SK-N-SH (cell line): ENCODE measurements around the gene ANK2. TPM values are rescaled to one million over a fixed set of nuclear protein-coding genes. Genes with fewer than 3 reads are reported as not detected.

Experiments used
- CTCF ChIA-PET: fragments of 300-600, 350-600 bp; formaldehyde crosslinking; extraction: SDS; loops from one replicate; lab custom pipeline; 2021; lab: Yijun Ruan, JAX
- POLR2A ChIA-PET: fragments of 350-600 bp; sonication (Branson Sonifier 250); formaldehyde crosslinking; extraction: SDS; loops from one replicate; lab custom pipeline; 2020; ENCODE audit warnings: antibody characterized with exemption, inconsistent platforms; lab: Yijun Ruan, JAX
- DNase-seq: peaks from one replicate; pipeline ENCODE4 v3.0.0; 2012
- H2AFZ ChIP-seq: fragments of 200-600 bp; sonication (generic); 2 replicates; pipeline ENCODE4 v1.8.1; 2016; ENCODE audit warnings: antibody characterized with exemption, mild to moderate bottlenecking, low read depth
- H3F3A ChIP-seq: fragments of 200-600 bp; sonication (generic); replicated peaks from 2 replicates; pipeline ENCODE3; 2016; ENCODE audit warnings: antibody characterized with exemption, mild to moderate bottlenecking; ENCODE audit not compliant: insufficient read depth
- H3K27ac ChIP-seq, 2 experiments: fragments of 200-500 bp in 1 of 2; fragments of 200-600 bp in 1 of 2; sonication (Bioruptor generic) in 1 of 2; sonication (generic), shearing (Covaris generic) in 1 of 2; 2 replicates each; pipeline versions ENCODE4 v1.5.1 to v1.6.1; 2014 to 2016; ENCODE audit warnings: low read depth in 2 of 2, inconsistent platforms in 1 of 2, low read length in 1 of 2, mild to moderate bottlenecking in 1 of 2, mixed read lengths in 1 of 2
- H3K27me3 ChIP-seq: fragments of 200-600 bp; sonication (generic), shearing (Covaris generic); 2 replicates; pipeline ENCODE4 v1.6.1; 2016; ENCODE audit warnings: mixed run types; ENCODE audit not compliant: insufficient read depth
- H3K36me3 ChIP-seq, 2 experiments: fragments of 200-500 bp in 1 of 2; fragments of 200-600 bp in 1 of 2; sonication (Bioruptor generic) in 1 of 2; sonication (generic) in 1 of 2; replicated peaks in 1 of 2; 2 replicates each; pipeline versions ENCODE3 to v1.5.1; 2014 to 2016; ENCODE audit warnings: low read length in 1 of 2, mild to moderate bottlenecking in 1 of 2; ENCODE audit not compliant: insufficient read depth in 2 of 2, control insufficient read depth in 1 of 2
- H3K4me1 ChIP-seq, 2 experiments: fragments of 200-500 bp in 1 of 2; fragments of 200-600 bp in 1 of 2; sonication (Bioruptor generic) in 1 of 2; sonication (generic), shearing (Covaris generic) in 1 of 2; 2 replicates each; pipeline versions ENCODE4 v1.5.1 to v1.6.1; 2014 to 2016; ENCODE audit warnings: low read depth in 1 of 2, low read length in 1 of 2, mixed run types in 1 of 2; ENCODE audit not compliant: insufficient read depth in 2 of 2, control insufficient read depth in 1 of 2
- H3K4me2 ChIP-seq: fragments of 200-600 bp; sonication (generic), shearing (Covaris generic); 2 replicates; pipeline ENCODE4 v1.6.1; 2017; ENCODE audit warnings: mixed run types
- H3K4me3 ChIP-seq, 2 experiments: fragments of 200-500 bp in 1 of 2; fragments of 200-600 bp in 1 of 2; sonication (Bioruptor generic) in 1 of 2; sonication (generic), shearing (Covaris generic) in 1 of 2; 2 replicates each; pipeline versions ENCODE4 v1.5.1 to v1.8.1; 2014 to 2016; ENCODE audit warnings: low read depth in 2 of 2, inconsistent platforms in 1 of 2, low read length in 1 of 2, mild to moderate bottlenecking in 1 of 2, mixed read lengths in 1 of 2, moderate library complexity in 1 of 2
- H3K79me2 ChIP-seq: fragments of 200-600 bp; sonication (generic); 2 replicates; pipeline ENCODE4 v1.8.1; 2017; ENCODE audit warnings: mild to moderate bottlenecking; ENCODE audit not compliant: insufficient read depth
- H3K9ac ChIP-seq: fragments of 200-600 bp; sonication (generic); 2 replicates; pipeline ENCODE4 v1.6.1; 2017; ENCODE audit warnings: mixed run types
- H3K9me2 ChIP-seq: fragments of 200-600 bp; sonication (generic); 2 replicates; pipeline ENCODE4 v1.6.1; 2017; ENCODE audit warnings: mixed run types
- H3K9me3 ChIP-seq: fragments of 200-600 bp; sonication (generic); 2 replicates; pipeline ENCODE4 v1.6.1; 2017; ENCODE audit warnings: mixed run types, mild to moderate bottlenecking, moderate library complexity
- H4K20me1 ChIP-seq: fragments of 200-600 bp; sonication (generic); 2 replicates; pipeline ENCODE4 v1.6.1; 2017; ENCODE audit warnings: mild to moderate bottlenecking, mixed run types; ENCODE audit not compliant: insufficient read depth
- ELF1 ChIP-seq: IDR thresholded peaks from 2 replicates; pipeline ENCODE4 v1.4.0; 2012
- EP300 ChIP-seq, 2 experiments: IDR thresholded peaks; 2 replicates each; pipeline versions ENCODE4 v1.4.0 to v1.6.1; 2012; ENCODE audit warnings: borderline replicate concordance in 1 of 2, low read depth in 1 of 2, low read length in 1 of 2
- FOSL2 ChIP-seq: IDR thresholded peaks from 2 replicates; pipeline ENCODE4 v1.4.0; 2012; ENCODE audit warnings: low read depth, mild to moderate bottlenecking, moderate library complexity, borderline replicate concordance
- FOXM1 ChIP-seq: IDR thresholded peaks from 2 replicates; pipeline ENCODE4 v1.4.0; 2012; ENCODE audit warnings: low read depth, mild to moderate bottlenecking
- GATA2 ChIP-seq: sonication (generic); formaldehyde crosslinking; IDR thresholded peaks from 2 replicates; pipeline ENCODE4 v1.5.0; 2020; ENCODE audit warnings: mild to moderate bottlenecking, missing genetic modification reagents
- IRF3 ChIP-seq: fragments of 150-350 bp; IDR thresholded peaks from 2 replicates; pipeline ENCODE4 v1.6.1; 2016; ENCODE audit warnings: mild to moderate bottlenecking, low read depth, low read length
- JUND ChIP-seq: IDR thresholded peaks from 2 replicates; pipeline ENCODE4 v1.4.0; 2012
- MAX ChIP-seq: IDR thresholded peaks from 2 replicates; pipeline ENCODE4 v1.4.0; 2012; ENCODE audit warnings: low read depth
- MEF2A ChIP-seq: IDR thresholded peaks from 2 replicates; pipeline ENCODE4 v1.4.0; 2012; ENCODE audit warnings: low read depth, borderline replicate concordance
- NFIC ChIP-seq: IDR thresholded peaks from 2 replicates; pipeline ENCODE4 v1.4.0; 2012; ENCODE audit warnings: borderline replicate concordance
- RAD21 ChIP-seq: IDR thresholded peaks from 2 replicates; pipeline ENCODE4 v1.6.1; 2012; ENCODE audit warnings: mild to moderate bottlenecking, low read length
- RCOR1 ChIP-seq: fragments of 150-350 bp; IDR thresholded peaks from 2 replicates; pipeline ENCODE4 v1.6.1; 2017; ENCODE audit warnings: antibody characterized with exemption, low read length
- RXRA ChIP-seq: IDR thresholded peaks from 2 replicates; pipeline ENCODE4 v1.4.0; 2012; ENCODE audit warnings: low read depth, mild to moderate bottlenecking, borderline replicate concordance
- SIN3A ChIP-seq: IDR thresholded peaks from 2 replicates; pipeline ENCODE4 v1.6.1; 2012; ENCODE audit warnings: low read depth, mild to moderate bottlenecking, low read length, moderate library complexity, borderline replicate concordance
- SMC3 ChIP-seq: IDR thresholded peaks from 2 replicates; pipeline ENCODE4 v1.6.1; 2012; ENCODE audit warnings: low read depth, low read length, improper control_type of control experiment
- TAF1 ChIP-seq: IDR thresholded peaks from 2 replicates; pipeline ENCODE4 v1.6.1; 2012; ENCODE audit warnings: low read depth, mild to moderate bottlenecking, low read length, moderate library complexity, borderline replicate concordance
- TEAD4 ChIP-seq: IDR thresholded peaks from 2 replicates; pipeline ENCODE4 v1.4.0; 2012; ENCODE audit warnings: mild to moderate bottlenecking, borderline replicate concordance; ENCODE audit not compliant: insufficient read depth
- WGBS: methylation state at CpG from one replicate; pipeline ENCODE4 v1.1.6; 2017; ENCODE audit warnings: low lambda C conversion rate; 5-methylcytosine and 5-hydroxymethylcytosine counted together
- polyA plus RNA-seq, 3 experiments: library from polyadenylated mRNA; depleted of rRNA; stranded (reverse); fragments of >200 nt; gene quantifications; 2 replicates each; pipeline ENCODE4 v1.2.3, GENCODE V29; 2012
- TF ChIP-seq, protein P1 (sequence below): IDR thresholded peaks from 2 replicates; pipeline ENCODE4 v1.4.0; 2012; ENCODE audit warnings: low read depth, borderline replicate concordance
- TF ChIP-seq, protein P2 (sequence below): IDR thresholded peaks from 2 replicates; pipeline ENCODE4 v1.4.0; 2012; ENCODE audit warnings: low read depth, borderline replicate concordance
- TF ChIP-seq, protein P3 (sequence below): IDR thresholded peaks from 2 replicates; pipeline ENCODE4; 2012

Gene ANK2
- polyA plus RNA-seq, 1 of the 3 experiments (the other 2 are of a cell fraction), result 0.69 TPM

- H3K9me3 ChIP-seq, result no peaks in the 10 kb centered on the region
- no peak overlapping the region for H3K9ac ChIP-seq
- WGBS, result 81% methylated on average over 6 of the region's 8 CpGs
- no peaks in the 10 kb centered on the region for H3K9me2 ChIP-seq
- H2AFZ ChIP-seq, result no peak overlapping the region
- H4K20me1 ChIP-seq, result no peaks in the 10 kb centered on the region
- no peak overlapping the region for H3K27ac ChIP-seq
- H3F3A ChIP-seq, result peaks cover 3% of the 10 kb centered on the region
- DNase-seq, result no peak
- ChIA-PET CTCF (no interaction called here), POLR2A (no interaction called here)
- no peaks in the 10 kb centered on the region for H3K27me3 ChIP-seq
- no peak overlapping the region for H3K4me3 ChIP-seq
- peaks cover 0 to 3% of the 10 kb centered on the region in 2 experiments; a peak in 2 of 4 replicates for H3K4me1 ChIP-seq
- TF ChIP-seq MAX, result no peak
- TF ChIP-seq, protein P1, sequence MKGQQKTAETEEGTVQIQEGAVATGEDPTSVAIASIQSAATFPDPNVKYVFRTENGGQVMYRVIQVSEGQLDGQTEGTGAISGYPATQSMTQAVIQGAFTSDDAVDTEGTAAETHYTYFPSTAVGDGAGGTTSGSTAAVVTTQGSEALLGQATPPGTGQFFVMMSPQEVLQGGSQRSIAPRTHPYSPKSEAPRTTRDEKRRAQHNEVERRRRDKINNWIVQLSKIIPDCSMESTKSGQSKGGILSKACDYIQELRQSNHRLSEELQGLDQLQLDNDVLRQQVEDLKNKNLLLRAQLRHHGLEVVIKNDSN, result no peak
- no peak for TF ChIP-seq GATA2 (CRISPR knock-in tag)
- no peak for TF ChIP-seq SMC3
- TF ChIP-seq IRF3, result no peak
- TF ChIP-seq RCOR1, result no peak
- no peak for TF ChIP-seq RAD21
- no peak for TF ChIP-seq JUND
- TF ChIP-seq EP300 (IDR thresholded peaks at IDR 0.05; ENCODE audit: borderline replicate concordance in 1 of 2, low read depth in 1 of 2, low read length in 1 of 2), result no peak
- no peak for TF ChIP-seq SIN3A
- TF ChIP-seq FOXM1, result no peak
- TF ChIP-seq ELF1, result no peak
- TF ChIP-seq, protein P2, sequence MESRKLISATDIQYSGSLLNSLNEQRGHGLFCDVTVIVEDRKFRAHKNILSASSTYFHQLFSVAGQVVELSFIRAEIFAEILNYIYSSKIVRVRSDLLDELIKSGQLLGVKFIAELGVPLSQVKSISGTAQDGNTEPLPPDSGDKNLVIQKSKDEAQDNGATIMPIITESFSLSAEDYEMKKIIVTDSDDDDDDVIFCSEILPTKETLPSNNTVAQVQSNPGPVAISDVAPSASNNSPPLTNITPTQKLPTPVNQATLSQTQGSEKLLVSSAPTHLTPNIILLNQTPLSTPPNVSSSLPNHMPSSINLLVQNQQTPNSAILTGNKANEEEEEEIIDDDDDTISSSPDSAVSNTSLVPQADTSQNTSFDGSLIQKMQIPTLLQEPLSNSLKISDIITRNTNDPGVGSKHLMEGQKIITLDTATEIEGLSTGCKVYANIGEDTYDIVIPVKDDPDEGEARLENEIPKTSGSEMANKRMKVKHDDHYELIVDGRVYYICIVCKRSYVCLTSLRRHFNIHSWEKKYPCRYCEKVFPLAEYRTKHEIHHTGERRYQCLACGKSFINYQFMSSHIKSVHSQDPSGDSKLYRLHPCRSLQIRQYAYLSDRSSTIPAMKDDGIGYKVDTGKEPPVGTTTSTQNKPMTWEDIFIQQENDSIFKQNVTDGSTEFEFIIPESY, result no peak
- no peak for TF ChIP-seq MEF2A
- TF ChIP-seq, protein P3, sequence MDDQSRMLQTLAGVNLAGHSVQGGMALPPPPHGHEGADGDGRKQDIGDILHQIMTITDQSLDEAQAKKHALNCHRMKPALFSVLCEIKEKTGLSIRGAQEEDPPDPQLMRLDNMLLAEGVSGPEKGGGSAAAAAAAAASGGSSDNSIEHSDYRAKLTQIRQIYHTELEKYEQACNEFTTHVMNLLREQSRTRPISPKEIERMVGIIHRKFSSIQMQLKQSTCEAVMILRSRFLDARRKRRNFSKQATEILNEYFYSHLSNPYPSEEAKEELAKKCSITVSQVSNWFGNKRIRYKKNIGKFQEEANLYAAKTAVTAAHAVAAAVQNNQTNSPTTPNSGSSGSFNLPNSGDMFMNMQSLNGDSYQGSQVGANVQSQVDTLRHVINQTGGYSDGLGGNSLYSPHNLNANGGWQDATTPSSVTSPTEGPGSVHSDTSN, result no peak
- TF ChIP-seq TEAD4, result no peak
- no peak for TF ChIP-seq RXRA
- no peak for TF ChIP-seq TAF1
- TF ChIP-seq NFIC, result no peak
- no peak for TF ChIP-seq FOSL2
- no peaks in the 10 kb centered on the region for H3K79me2 ChIP-seq
- no peak overlapping the region for H3K4me2 ChIP-seq
- H3K36me3 ChIP-seq, result no peaks in the 10 kb centered on the region
Observed at GRCh38 chr4:113145519-113146291, 96.3 kb downstream of the ANK2 start.
